Nephron (organoid): Measurements from ENCODE around the gene UTRN.

ENCODE experiments used
- H3K27ac Mint-ChIP-seq, 3 experiments: 2 replicates each; pipeline ENCODE4 v1.8.0; 2020; ENCODE audit warnings: mixed read lengths in 3 of 3, mild to moderate bottlenecking in 2 of 3, moderate library complexity in 1 of 3
- H3K27me3 Mint-ChIP-seq: 2 replicates; pipeline ENCODE4 v1.8.0; 2021; ENCODE audit warnings: low read depth, mild to moderate bottlenecking, moderate library complexity, mixed read lengths
- H3K36me3 Mint-ChIP-seq: 2 replicates; pipeline ENCODE4 v1.8.0; 2020; ENCODE audit warnings: low read depth, mixed read lengths
- H3K4me1 Mint-ChIP-seq: 2 replicates; pipeline ENCODE4 v1.8.0; 2020; ENCODE audit warnings: mixed read lengths
- H3K4me3 Mint-ChIP-seq, 3 experiments: 2 replicates each; pipeline ENCODE4 v1.8.0; 2020; ENCODE audit warnings: mild to moderate bottlenecking in 3 of 3, mixed read lengths in 3 of 3, moderate library complexity in 2 of 3
- H3K9me3 Mint-ChIP-seq: 2 replicates; pipeline ENCODE4 v1.8.0; 2020; ENCODE audit warnings: mixed read lengths
- CTCF ChIP-seq, 3 experiments: fragments of 200-600 bp; sonication (generic); IDR thresholded peaks; one replicate each; pipeline ENCODE4 v1.5.0; 2021; ENCODE audit warnings: antibody characterized with exemption in 3 of 3; ENCODE audit not compliant: unreplicated experiment in 3 of 3

Gene UTRN

GRCh38 chr6:144319211-144319610 lies 34.1 kb downstream of the UTRN start:
- Mint-ChIP-seq H3K9me3 (no peaks in the 10 kb centered on the region), H3K27ac (peak overlapping the region; percentile 79 to 92 (median 88))

GRCh38 chr6:144320741-144321140 lies 35.6 kb downstream of the UTRN start:
- Mint-ChIP-seq H3K27me3 (peaks cover 6% of the 10 kb centered on the region), H3K4me3 (no peak overlapping the region), H3K4me1 (peaks cover 39% of the 10 kb centered on the region), H3K36me3 (peaks cover 8% of the 10 kb centered on the region), H3K27ac (peak overlapping the region; percentile 79 to 88 (median 85)), H3K9me3 (no peaks in the 10 kb centered on the region)
- TF ChIP-seq CTCF (IDR thresholded peaks at IDR 0.05; ENCODE audit: unreplicated experiment in 3 of 3) = no peak

More at GRCh38 chr6:144319211-144319610, 34.1 kb downstream of the UTRN start:
- no peaks in the 10 kb centered on the region for H3K27me3 Mint-ChIP-seq
- TF ChIP-seq CTCF (IDR thresholded peaks at IDR 0.05; ENCODE audit: unreplicated experiment in 3 of 3) = no peak
- H3K36me3 Mint-ChIP-seq = no peaks in the 10 kb centered on the region
- H3K4me3 Mint-ChIP-seq = no peak overlapping the region
- H3K4me1 Mint-ChIP-seq = peaks cover 52% of the 10 kb centered on the region

GRCh38 chr6:144321839-144322591 lies 36.9 kb downstream of the UTRN start:
- Mint-ChIP-seq H3K36me3 (peaks cover 9% of the 10 kb centered on the region), H3K4me1 (peaks cover 31% of the 10 kb centered on the region)

GRCh38 chr6:144325232-144325631 lies 40.1 kb downstream of the UTRN start:
- H3K27me3 Mint-ChIP-seq = peaks cover 6% of the 10 kb centered on the region
- TF ChIP-seq CTCF (IDR thresholded peaks at IDR 0.05; ENCODE audit: unreplicated experiment in 3 of 3) = no peak
- peaks cover 39% of the 10 kb centered on the region for H3K4me1 Mint-ChIP-seq
- no peaks in the 10 kb centered on the region for H3K9me3 Mint-ChIP-seq
- H3K36me3 Mint-ChIP-seq = peaks cover 9% of the 10 kb centered on the region
- no peak overlapping the region for H3K4me3 Mint-ChIP-seq
- H3K27ac Mint-ChIP-seq = peak overlapping the region; percentile 20 to 65 (median 31)

More at GRCh38 chr6:144321839-144322591, 36.9 kb downstream of the UTRN start:
- Mint-ChIP-seq H3K9me3 (no peaks in the 10 kb centered on the region), H3K27me3 (peaks cover 6% of the 10 kb centered on the region), H3K4me3 (no peak overlapping the region), H3K27ac (peak overlapping the region; percentile 31 to 77 (median 53))
- TF ChIP-seq CTCF (IDR thresholded peaks at IDR 0.05; ENCODE audit: unreplicated experiment in 3 of 3) = no peak

- Mint-ChIP-seq H3K4me1 (peaks cover 37% of the 10 kb centered on the region), H3K27ac (peak overlapping the region; percentile 81 to 91 (median 88))
Measured at GRCh38 chr6:144326393-144326792, 41.3 kb downstream of the UTRN start.

More at GRCh38 chr6:144326393-144326792, 41.3 kb downstream of the UTRN start:
- Mint-ChIP-seq H3K36me3 (peaks cover 9% of the 10 kb centered on the region), H3K4me3 (no peak overlapping the region), H3K27me3 (peaks cover 6% of the 10 kb centered on the region), H3K9me3 (no peaks in the 10 kb centered on the region)
- TF ChIP-seq CTCF (IDR thresholded peaks at IDR 0.05; ENCODE audit: unreplicated experiment in 3 of 3) = no peak
